C4-2B (cell line): ENCODE results near the gene FYCO1.

Experiments used
- ZFX ChIP-seq: fragments of 450-650 bp; IDR thresholded peaks from 2 replicates; pipeline ENCODE4 v1.6.1; 2017
- TF ChIP-seq, protein P1 (sequence below): fragments of 450-650 bp; conservative IDR thresholded peaks from 2 replicates; pipeline ENCODE4 v1.5.1; 2017; ENCODE audit warnings: mild to moderate bottlenecking

- TF ChIP-seq, protein P1, sequence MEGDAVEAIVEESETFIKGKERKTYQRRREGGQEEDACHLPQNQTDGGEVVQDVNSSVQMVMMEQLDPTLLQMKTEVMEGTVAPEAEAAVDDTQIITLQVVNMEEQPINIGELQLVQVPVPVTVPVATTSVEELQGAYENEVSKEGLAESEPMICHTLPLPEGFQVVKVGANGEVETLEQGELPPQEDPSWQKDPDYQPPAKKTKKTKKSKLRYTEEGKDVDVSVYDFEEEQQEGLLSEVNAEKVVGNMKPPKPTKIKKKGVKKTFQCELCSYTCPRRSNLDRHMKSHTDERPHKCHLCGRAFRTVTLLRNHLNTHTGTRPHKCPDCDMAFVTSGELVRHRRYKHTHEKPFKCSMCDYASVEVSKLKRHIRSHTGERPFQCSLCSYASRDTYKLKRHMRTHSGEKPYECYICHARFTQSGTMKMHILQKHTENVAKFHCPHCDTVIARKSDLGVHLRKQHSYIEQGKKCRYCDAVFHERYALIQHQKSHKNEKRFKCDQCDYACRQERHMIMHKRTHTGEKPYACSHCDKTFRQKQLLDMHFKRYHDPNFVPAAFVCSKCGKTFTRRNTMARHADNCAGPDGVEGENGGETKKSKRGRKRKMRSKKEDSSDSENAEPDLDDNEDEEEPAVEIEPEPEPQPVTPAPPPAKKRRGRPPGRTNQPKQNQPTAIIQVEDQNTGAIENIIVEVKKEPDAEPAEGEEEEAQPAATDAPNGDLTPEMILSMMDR, result no peak
- no peak for TF ChIP-seq ZFX
These were observed 49.3 kb downstream of the FYCO1 start for GRCh38 chr3:45946307-45946706.
